LHCN-M2 (cell line): ENCODE results near the gene ZNF764. TPM values are rescaled to one million over a fixed set of nuclear protein-coding genes. Genes with fewer than 3 reads are reported as not detected.

Experiments used
- DNase-seq: peaks from one replicate; pipeline ENCODE4 v3.0.0-alpha.2; 2012; ENCODE audit warnings: low read depth
- total RNA-seq: library from RNA; depleted of rRNA; stranded (reverse); fragments of >200 nt; gene quantifications from 2 replicates; pipeline ENCODE4 v1.2.3, GENCODE V29; 2014

ZNF764 gene
- total RNA-seq, 1 experiment from 2014 or later: 9.6 TPM

- DNase-seq: peak; percentile 33
These were observed 12.7 kb upstream of the ZNF764 start for GRCh38 chr16:30570636-30571444.

- peak; percentile 8 for DNase-seq
These were observed 11.8 kb upstream of the ZNF764 start for GRCh38 chr16:30569746-30570635.

GRCh38 chr16:30569281-30569680 is 11.1 kb upstream of the ZNF764 start:
- DNase-seq: no peak

- peak; percentile 93 for DNase-seq
These were observed 9.9 kb upstream of the ZNF764 start for GRCh38 chr16:30567991-30568638.

GRCh38 chr16:30567160-30567990 is 9.2 kb upstream of the ZNF764 start:
- DNase-seq: no peak

GRCh38 chr16:30566531-30566930 is 8.4 kb upstream of the ZNF764 start:
- DNase-seq: no peak

GRCh38 chr16:30565984-30566383 is 7.8 kb upstream of the ZNF764 start:
- DNase-seq: no peak

- no peak for DNase-seq
These were observed 7.4 kb upstream of the ZNF764 start for GRCh38 chr16:30565526-30565925.

- DNase-seq: no peak
These were observed 3.8 kb upstream of the ZNF764 start for GRCh38 chr16:30562021-30562420.

GRCh38 chr16:30561089-30561816 is 3.1 kb upstream of the ZNF764 start:
- no peak for DNase-seq

GRCh38 chr16:30559690-30560089 is 1.5 kb upstream of the ZNF764 start:
- no peak for DNase-seq

GRCh38 chr16:30558789-30559377 is 709 bp upstream of the ZNF764 start:
- no peak for DNase-seq

- no peak for DNase-seq
These were observed 542 bp downstream of the ZNF764 start for GRCh38 chr16:30557707-30557956.

- no peak for DNase-seq
These were observed 2.1 kb downstream of the ZNF764 start for GRCh38 chr16:30556125-30556473.

- no peak for DNase-seq
These were observed 2.7 kb downstream of the ZNF764 start for GRCh38 chr16:30555315-30556124.

GRCh38 chr16:30554557-30555314 is 3.4 kb downstream of the ZNF764 start:
- DNase-seq: no peak

- no peak for DNase-seq
These were observed 4.7 kb downstream of the ZNF764 start for GRCh38 chr16:30553393-30553899.

- DNase-seq: no peak
These were observed 5.2 kb downstream of the ZNF764 start for GRCh38 chr16:30552956-30553355.

GRCh38 chr16:30551781-30552180 is 6.4 kb downstream of the ZNF764 start:
- no peak for DNase-seq
